K562 (cell line): ENCODE data around the gene EPB42. TPM values are rescaled to one million over a fixed set of nuclear protein-coding genes. Genes with fewer than 3 reads are reported as not detected.
A peak's percentile ranks its signal among the peaks of the same experiment; 100 is the strongest.

Experiments used
- ARID1B ChIP-seq: fragments of 450-650 bp; IDR thresholded peaks from 2 replicates; pipeline ENCODE4 v1.6.1; 2016; ENCODE audit warnings: antibody characterized with exemption, mild to moderate bottlenecking, inconsistent platforms
- CLOCK ChIP-seq: fragments of 250-450 bp; sonication (Bioruptor Pico); IDR thresholded peaks from 2 replicates; pipeline ENCODE4 v1.4.0; 2020; ENCODE audit warnings: mild to moderate bottlenecking, moderate library complexity, borderline replicate concordance
- DEAF1 ChIP-seq: fragments of 450-650 bp; formaldehyde crosslinking; IDR thresholded peaks from 2 replicates; pipeline ENCODE4 v1.4.0; 2020; ENCODE audit warnings: mild to moderate bottlenecking, moderate library complexity
- EWSR1 ChIP-seq: fragments of 450-650 bp; IDR thresholded peaks from 2 replicates; pipeline ENCODE4 v1.6.1; 2018; ENCODE audit warnings: borderline replicate concordance, mild to moderate bottlenecking, low read depth, moderate library complexity; ENCODE audit not compliant: partially characterized antibody
- FOXP1 ChIP-seq: sonication (generic); formaldehyde crosslinking; IDR thresholded peaks from 2 replicates; pipeline ENCODE4 v1.8.0; 2022; ENCODE audit warnings: mild to moderate bottlenecking, missing genetic modification reagents
- KAT8 ChIP-seq: fragments of 450-650 bp; IDR thresholded peaks from 2 replicates; pipeline ENCODE4 v1.6.1; 2016; ENCODE audit warnings: low read depth, mild to moderate bottlenecking
- MAZ ChIP-seq, 2 experiments: fragments of 450-650 bp in 1 of 2; sonication (generic) in 1 of 2; formaldehyde crosslinking; IDR thresholded peaks in 1 of 2; conservative IDR thresholded peaks in 1 of 2; 2 replicates each; pipeline versions ENCODE4 v1.4.0 to v1.5.0; 2020; ENCODE audit warnings: mild to moderate bottlenecking in 1 of 2, missing genetic modification reagents in 1 of 2
- NR4A1 ChIP-seq, 2 experiments: fragments of 250-450 bp in 1 of 2; fragments of 450-650 bp in 1 of 2; sonication (Bioruptor Pico) in 1 of 2; IDR thresholded peaks; 2 replicates each; pipeline versions ENCODE4 v1.4.0 to v1.6.1; 2016 to 2020; ENCODE audit warnings: mild to moderate bottlenecking in 2 of 2, missing compliant biosample characterization in 1 of 2, missing genetic modification characterization in 1 of 2, moderate library complexity in 1 of 2
- RHOXF2B ChIP-seq: fragments of 250-450 bp; sonication (Bioruptor Pico); conservative IDR thresholded peaks from 2 replicates; pipeline ENCODE4 v1.5.1; 2021
- THRAP3 ChIP-seq: fragments of 450-650 bp; IDR thresholded peaks from 2 replicates; pipeline ENCODE4 v1.6.1; 2016; ENCODE audit warnings: mild to moderate bottlenecking, inconsistent platforms, borderline replicate concordance
- U2AF1 ChIP-seq: fragments of 200-400 bp; formaldehyde crosslinking; optimal IDR thresholded peaks from 2 replicates; pipeline ENCODE3; 2017; ENCODE audit warnings: mild to moderate bottlenecking, low read depth, low read length, moderate library complexity
- ZNF41 ChIP-seq: fragments of 250-450 bp; sonication (Bioruptor Pico); conservative IDR thresholded peaks from 2 replicates; pipeline ENCODE4 v1.4.0; 2020; ENCODE audit warnings: mild to moderate bottlenecking
- ZNF449 ChIP-seq: fragments of 250-450 bp; sonication (Bioruptor Pico); IDR thresholded peaks from 2 replicates; pipeline ENCODE4 v1.8.0; 2022; ENCODE audit warnings: moderate library complexity, mild to moderate bottlenecking, inconsistent platforms
- ZNF512 ChIP-seq: IDR thresholded peaks from 2 replicates; pipeline ENCODE4 v1.6.1; 2016; ENCODE audit warnings: missing genetic modification characterization, missing compliant biosample characterization
- ZNF57 ChIP-seq: fragments of 450-650 bp; formaldehyde crosslinking; IDR thresholded peaks from 2 replicates; pipeline ENCODE4 v1.4.0; 2020; ENCODE audit warnings: mild to moderate bottlenecking, moderate library complexity
- polyA plus RNA-seq, 8 experiments: library from polyadenylated mRNA; depleted of rRNA in 4 of 8; stranded (reverse) in 5 of 8; unstranded in 3 of 8; fragments of >200 nt; fragmentation: Nextera tagmentation in 2 of 8; fragmentation: Illumina TruSeq in 1 of 8; extraction: Ambion mirVana in 2 of 8; extraction: Trizol in 1 of 8; gene quantifications; 2 replicates each; pipeline versions ENCODE4 v1.2.1 to v1.2.3, GENCODE V29; 2011 to 2014; ENCODE audit warnings: inconsistent platforms in 1 of 8, missing spikeins in 1 of 8
- total RNA-seq, 7 experiments: library from RNA; depleted of rRNA in 6 of 7; stranded (reverse); fragments of >200 nt in 6 of 7; fragmentation: Illumina TruSeq in 2 of 7; extraction: Trizol in 2 of 7; gene quantifications; 2 replicates each; pipeline versions ENCODE4 v1.2.1 to v1.2.3, GENCODE V29; 2011 to 2021; ENCODE audit warnings: low replicate concordance in 1 of 7
- TF ChIP-seq, protein P1 (sequence below): fragments of 250-450 bp; sonication (Bioruptor Pico); IDR thresholded peaks from 2 replicates; pipeline ENCODE4 v1.8.0; 2022; ENCODE audit warnings: inconsistent platforms, mild to moderate bottlenecking, moderate library complexity, borderline replicate concordance
- TF ChIP-seq, protein P2 (sequence below): IDR thresholded peaks from 2 replicates; pipeline ENCODE4 v1.6.1; 2012; ENCODE audit warnings: low read depth, low read length, improper control_type of control experiment, borderline replicate concordance

The EPB42 gene
- total and polyA plus RNA-seq, 9 of the 15 experiments (the other 6 are each of a cell fraction or from before 2014, with no cell fraction given) = 0.38 to 2.3 (median 1.4) TPM

GRCh38 chr15:43220991-43221403, at the start of gene EPB42 (continued):
- peak; percentile 95 for TF ChIP-seq ARID1B
- no peak for TF ChIP-seq THRAP3
- TF ChIP-seq CLOCK = peak; percentile 41; the same call in 1 of the 2 replicates
- TF ChIP-seq, protein P1, sequence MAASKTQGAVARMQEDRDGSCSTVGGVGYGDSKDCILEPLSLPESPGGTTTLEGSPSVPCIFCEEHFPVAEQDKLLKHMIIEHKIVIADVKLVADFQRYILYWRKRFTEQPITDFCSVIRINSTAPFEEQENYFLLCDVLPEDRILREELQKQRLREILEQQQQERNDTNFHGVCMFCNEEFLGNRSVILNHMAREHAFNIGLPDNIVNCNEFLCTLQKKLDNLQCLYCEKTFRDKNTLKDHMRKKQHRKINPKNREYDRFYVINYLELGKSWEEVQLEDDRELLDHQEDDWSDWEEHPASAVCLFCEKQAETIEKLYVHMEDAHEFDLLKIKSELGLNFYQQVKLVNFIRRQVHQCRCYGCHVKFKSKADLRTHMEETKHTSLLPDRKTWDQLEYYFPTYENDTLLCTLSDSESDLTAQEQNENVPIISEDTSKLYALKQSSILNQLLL = no peak
- no peak for TF ChIP-seq NR4A1 (CRISPR knock-in tag; IDR thresholded peaks at IDR 0.05)
- no peak; the same call in 1 of the 2 replicates for TF ChIP-seq NR4A1 (tag; IDR thresholded peaks at IDR 0.05)
- no peak for TF ChIP-seq KAT8
- TF ChIP-seq ZNF57 = no peak
- no peak for TF ChIP-seq ZNF512 (tag)
- TF ChIP-seq ZNF41 (CRISPR knock-in tag) = no peak
- TF ChIP-seq FOXP1 (CRISPR knock-in tag) = no peak
- no peak for TF ChIP-seq RHOXF2B (CRISPR knock-in tag)
- TF ChIP-seq ZNF449 (CRISPR knock-in tag) = no peak
- peak in 1 of 2 experiments; percentile 35; a peak in 2 of 4 replicates for TF ChIP-seq MAZ (CRISPR knock-in tag; conservative IDR thresholded peaks at IDR 0.05 in 1 of 2, IDR thresholded peaks at IDR 0.05 in 1 of 2)
- TF ChIP-seq EWSR1 = no peak
- no peak for TF ChIP-seq DEAF1 (CRISPR knock-in tag)
- TF ChIP-seq, protein P2, sequence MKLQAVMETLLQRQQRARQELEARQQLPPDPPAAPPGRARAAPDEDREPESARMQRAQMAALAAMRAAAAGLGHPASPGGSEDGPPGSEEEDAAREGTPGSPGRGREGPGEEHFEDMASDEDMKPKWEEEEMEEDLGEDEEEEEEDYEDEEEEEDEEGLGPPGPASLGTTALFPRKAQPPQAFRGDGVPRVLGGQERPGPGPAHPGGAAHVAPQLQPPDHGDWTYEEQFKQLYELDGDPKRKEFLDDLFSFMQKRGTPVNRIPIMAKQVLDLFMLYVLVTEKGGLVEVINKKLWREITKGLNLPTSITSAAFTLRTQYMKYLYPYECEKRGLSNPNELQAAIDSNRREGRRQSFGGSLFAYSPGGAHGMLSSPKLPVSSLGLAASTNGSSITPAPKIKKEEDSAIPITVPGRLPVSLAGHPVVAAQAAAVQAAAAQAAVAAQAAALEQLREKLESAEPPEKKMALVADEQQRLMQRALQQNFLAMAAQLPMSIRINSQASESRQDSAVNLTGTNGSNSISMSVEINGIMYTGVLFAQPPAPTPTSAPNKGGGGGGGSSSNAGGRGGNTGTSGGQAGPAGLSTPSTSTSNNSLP = no peak
- no peak for TF ChIP-seq U2AF1
